AG08395 (cell line): ENCODE measurements around the gene CAPN2.
A peak's percentile ranks its signal among the peaks of the same experiment; 100 is the strongest.
"Not testable (repeated sequence)": the region's sequence is repeated elsewhere in the genome, so short reads cannot be mapped to it uniquely, and the experiment has no call there.

Experiments
- DNase-seq: peaks from one replicate; pipeline ENCODE4 v3.0.0; 2012; ENCODE audit warnings: mixed read lengths, low spot score

Gene CAPN2

DNA sequence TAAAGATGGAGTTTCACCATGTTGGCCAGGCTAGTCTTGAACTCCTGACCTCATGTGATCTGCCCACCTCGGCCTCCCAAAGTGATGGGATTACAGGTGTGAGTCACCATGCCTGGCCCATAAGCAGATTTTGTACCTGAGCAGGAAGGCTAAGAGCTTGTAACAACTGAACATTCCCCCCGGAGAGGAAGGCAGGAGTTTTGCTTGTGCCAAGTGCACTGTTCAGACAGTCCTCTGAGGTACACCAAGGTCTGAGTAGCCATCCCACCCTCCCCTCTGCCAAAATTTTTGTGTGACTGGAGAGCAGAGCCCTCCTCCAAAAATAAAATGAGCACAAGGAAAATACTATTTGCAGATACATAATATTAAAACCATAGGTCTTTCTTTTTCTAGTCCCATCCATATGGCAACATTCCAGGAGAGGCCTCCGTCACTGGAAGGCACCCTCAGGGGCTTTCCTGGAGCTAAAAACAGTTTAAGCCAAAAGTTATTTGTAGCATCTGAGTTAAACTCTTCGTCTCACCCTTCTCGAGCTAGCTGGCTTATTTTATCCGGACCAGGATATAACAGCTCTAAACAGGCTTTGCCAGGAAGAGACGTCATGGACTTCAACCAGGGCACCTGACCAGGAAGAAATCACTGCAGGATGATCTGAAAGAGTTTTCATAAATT lies 27.2 kb downstream of the CAPN2 start:
- no peak for DNase-seq

DNA sequence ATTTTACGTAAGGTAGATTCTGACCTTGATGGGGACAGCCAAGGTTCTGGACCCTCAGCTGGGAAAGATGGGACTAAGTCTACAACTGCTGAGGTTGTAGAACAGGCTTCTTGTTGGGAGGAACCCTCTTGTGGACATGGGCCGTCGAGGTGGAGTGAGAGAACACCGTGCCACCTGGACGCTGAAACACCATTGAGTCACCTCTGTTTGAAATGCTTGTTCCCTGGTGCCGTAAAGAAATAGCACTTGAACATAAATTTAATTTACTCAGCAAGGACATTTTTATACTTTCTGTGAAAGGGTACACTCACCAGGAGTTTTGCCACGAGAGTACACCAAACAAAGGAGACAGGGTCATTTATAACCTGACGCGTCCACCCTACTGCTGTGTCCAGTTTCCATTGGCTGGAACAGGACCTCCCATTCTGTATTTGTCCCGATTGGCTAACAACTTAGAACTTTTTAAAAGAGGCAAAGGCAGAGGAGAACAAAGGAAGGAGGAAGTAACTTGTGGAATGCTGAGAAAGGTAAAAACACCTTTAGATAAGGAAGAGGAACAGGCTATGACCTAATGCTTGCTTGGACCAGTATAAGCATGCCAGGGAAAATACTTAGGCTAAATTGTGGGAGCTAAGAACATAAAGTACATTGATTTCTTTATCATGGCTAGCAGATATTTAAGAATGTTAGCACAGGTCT lies 27.8 kb downstream of the CAPN2 start:
- not testable (repeated sequence) for DNase-seq

DNA sequence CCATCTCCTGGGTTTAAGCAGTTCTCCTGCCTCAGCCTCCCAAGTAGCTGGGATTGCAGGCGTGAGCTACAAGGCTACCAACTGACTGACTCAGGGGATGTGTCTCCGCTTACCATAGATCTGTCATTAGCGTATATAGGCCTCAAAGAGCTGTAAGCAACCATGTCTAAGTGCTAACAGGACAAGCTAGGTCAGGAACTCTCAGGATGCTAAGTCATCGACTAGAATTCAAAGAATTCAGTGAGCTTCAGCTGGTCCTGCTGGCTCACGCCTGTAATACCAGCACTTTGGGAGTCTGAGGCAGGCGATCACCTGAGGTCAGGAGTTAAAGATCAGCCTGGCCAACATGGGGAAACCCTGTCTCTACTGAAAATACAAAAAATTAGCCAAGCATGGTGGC lies 29.5 kb downstream of the CAPN2 start:
- no peak for DNase-seq

DNA sequence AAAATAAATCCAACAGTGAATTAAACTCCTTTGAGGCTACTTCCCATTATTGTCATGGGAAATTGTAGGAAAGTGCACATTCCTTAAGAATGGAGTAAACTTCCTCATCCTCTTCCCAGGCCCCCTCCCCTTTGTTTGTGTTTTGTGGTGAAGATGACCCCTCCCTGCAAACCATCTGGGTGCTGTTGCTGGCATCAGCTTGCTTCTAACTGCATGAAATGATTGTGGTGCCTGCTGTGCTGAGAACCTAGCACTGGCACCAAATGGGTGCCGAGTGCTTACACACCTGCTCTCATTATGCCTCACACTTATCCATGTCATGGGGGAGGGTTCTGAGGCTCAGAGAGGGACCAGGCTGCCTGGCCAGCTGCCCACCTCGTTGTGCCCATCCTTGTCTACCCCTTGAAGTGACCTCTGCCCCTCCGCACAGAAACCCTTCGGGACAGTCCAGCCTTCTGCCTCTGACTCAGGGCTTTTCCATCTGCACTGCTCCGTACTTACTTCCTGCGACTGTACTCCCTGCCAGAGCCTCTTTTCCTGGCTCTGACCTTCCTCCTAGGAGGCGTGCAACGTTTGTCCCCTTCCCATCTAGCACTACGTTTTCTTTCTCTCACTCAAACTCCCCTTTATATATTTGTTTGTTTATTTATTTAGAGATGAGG lies 30.6 kb downstream of the CAPN2 start:
- no peak for DNase-seq

DNA sequence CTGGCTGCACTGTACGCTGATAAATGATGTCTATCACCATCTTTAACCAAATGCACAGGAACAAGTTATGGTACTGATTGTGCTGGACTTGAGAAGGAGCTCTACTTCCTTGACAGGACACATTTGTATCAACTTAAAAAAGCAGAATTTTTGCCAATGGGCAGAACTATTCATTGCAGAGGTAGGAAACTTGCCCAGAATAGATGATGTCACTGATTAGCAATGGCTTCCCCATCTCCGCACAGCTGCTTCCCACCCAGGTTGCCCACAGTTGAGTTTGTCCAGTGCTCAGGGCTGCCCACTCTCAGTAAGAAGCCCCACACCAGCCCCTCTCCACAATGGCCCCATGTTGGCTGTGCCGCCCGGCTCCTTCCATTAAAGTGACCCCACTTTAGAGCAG lies 33.4 kb downstream of the CAPN2 start:
- DNase-seq: no peak

DNA sequence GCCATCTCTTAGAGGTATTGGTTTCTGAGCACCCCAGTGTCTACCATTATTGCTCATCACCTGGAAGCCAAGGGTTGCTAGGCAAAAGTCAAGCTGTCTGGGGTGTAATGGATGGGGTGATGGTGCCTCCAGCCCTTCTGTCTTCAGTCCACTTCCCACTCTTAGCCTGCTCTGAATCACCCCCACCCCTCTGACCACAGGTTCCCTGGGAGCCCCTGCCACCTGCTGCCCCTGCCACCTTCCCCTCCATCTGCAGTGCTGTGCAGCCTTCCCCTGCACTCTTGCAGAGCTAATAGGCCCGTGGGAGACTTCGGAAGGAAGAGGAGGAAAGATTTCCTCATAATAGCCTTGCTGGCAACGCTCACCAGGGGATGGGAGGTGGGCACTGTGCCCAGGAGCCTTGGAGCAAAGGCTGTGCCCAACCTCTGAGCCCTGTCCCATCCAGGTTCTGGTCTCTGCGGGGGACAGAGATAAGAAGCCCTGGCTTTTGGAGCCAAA lies 35.5 kb downstream of the CAPN2 start:
- DNase-seq: peak; percentile 50

DNA sequence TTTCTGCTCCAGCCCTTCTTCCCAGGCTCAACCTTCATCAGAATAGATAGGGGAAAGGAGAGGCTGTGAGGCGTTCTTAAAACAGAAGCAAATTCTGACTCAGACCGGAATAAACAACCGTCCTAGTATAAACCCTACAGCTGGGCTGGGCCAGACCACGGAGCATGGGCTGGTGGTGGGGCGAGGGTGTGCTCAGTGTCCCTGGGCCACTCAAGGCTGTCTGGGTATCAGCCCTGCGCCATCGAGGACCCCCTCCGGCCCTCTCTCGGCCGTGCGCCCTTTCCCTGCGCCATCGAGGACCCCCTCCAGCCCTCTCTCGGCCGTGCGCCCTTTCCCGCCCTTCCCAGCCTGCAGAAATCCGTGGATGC lies 36.0 kb downstream of the CAPN2 start:
- peak; percentile 47 for DNase-seq

DNA sequence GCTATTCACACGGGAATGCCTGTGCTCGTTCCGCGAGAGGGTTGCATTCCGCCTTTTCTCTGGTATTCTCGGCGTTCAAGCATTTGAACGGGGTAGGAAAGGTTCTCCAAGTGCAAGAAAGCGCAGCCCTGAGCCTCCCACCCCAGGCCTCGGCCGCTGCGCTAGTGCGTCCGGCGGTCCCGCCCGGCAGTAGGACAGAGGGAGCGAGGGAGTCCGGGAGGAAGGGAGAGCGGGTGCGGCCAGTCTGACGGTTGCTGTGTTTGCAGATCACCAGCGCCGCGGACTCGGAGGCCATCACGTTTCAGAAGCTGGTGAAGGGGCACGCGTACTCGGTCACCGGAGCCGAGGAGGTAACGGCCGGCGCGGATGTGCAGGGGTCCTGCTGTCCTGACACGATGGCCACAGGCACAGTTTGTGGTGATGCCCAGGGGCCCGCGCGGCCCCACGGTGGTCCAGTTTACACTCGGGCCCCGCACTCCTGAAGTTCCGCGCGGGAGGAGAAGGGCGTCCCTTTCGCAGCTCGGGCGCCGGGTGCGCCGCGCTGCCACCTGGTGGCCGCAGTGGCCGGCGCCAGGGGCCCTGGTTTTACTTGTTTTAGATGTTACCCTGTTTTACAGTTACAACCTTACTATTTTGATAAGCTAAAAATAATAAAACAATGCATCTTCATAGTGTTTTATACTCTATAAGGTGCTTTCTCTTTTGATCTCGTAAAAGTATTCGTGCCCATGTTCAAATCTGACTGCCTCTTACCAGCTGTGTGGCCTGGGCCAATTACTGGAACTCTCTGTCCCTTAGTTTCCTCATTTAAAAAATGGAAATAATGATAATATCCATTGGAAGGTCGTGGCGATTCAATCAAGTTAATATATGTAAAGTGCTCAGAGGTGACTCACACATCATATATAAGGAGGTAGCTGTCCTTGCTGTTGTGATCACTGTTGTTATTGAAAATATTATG lies 36.7 kb downstream of the CAPN2 start:
- DNase-seq: peak; percentile 67

DNA sequence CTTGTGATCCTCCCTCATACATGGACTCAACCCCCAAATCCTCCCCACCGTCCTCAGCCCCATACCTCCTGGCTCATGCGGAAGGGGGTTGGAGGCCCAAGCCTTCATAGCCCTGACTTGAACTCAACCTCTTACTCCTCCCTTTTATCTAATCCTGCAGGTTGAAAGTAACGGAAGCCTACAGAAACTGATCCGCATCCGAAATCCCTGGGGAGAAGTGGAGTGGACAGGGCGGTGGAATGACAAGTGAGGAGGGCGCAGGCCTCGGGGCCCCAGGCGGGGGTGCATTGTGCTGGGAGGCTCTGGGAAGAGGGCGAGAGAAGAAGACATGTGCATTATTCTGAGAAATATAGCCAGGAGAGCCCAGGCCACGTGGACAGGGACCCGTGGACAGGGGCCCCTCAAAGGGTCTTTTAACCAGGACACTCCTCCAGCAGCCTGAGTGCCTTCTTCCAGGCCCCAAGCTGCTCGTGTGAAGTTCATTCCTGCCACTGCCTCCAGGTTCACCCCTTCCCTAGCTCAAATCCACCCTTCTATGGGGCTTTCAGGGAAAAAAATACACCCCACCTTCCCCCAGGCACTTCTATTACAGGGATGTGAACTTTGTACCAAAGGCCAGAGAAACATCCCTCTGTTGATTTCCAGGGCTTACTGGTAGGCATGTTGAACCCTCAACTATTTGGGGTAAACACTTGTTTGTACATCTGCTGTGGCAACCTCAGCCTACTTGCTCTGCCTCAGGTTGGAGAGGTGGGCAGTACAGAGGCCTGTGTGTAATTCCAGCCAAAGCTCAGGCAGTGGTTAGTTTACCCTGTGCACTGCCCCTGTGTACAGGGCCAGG lies 38.6 kb downstream of the CAPN2 start:
- DNase-seq: no peak

DNA sequence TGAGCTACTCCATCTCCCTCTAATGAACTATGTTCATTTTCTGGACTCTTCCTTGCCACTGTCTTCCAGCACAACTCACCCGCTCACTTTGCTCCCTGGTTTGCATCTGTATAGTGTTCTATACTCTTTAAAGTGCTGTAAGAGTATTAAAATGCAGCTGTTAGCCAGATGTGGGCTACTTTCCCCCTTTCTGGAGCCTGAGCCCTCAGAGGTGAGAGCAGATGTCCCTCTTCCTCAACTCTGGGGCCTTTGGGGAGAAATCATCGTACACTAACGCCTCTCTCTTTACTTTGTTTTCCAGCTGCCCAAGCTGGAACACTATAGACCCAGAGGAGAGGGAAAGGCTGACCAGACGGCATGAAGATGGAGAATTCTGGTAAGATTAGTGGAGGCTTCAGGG lies 39.4 kb downstream of the CAPN2 start:
- no peak for DNase-seq

DNA sequence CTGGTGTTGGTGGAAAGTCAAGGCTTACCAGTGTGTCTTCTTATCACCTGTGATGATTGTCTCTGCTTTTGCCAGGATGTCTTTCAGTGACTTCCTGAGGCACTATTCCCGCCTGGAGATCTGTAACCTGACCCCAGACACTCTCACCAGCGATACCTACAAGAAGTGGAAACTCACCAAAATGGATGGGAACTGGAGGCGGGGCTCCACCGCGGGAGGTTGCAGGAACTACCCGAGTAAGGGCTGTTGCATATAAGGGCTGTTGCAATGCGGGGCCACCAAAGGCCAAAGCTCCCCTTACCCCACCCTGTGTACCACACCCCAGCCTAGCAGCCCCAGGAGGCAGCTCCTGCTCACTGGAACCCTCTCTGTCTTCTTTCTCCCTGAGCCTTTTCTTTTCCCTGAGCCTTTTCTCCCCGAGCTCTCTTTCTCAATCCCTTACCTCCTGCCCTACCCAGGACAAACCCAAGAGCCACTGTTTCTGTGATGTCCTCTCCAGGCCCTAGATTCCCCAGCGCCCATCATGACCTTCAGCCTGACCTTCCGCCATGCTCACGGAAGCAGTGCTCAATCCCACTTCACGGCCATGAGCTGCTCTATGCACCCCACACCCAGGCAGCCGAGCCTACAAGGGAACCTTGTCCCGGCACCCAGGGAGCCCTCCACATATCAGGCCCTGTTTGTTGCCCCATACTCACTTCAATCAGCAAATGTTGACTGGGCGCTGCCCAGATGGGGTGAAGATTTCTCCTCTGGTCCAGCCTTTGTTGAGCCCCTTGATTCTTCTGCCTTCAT lies 40.6 kb downstream of the CAPN2 start:
- DNase-seq: no peak

DNA sequence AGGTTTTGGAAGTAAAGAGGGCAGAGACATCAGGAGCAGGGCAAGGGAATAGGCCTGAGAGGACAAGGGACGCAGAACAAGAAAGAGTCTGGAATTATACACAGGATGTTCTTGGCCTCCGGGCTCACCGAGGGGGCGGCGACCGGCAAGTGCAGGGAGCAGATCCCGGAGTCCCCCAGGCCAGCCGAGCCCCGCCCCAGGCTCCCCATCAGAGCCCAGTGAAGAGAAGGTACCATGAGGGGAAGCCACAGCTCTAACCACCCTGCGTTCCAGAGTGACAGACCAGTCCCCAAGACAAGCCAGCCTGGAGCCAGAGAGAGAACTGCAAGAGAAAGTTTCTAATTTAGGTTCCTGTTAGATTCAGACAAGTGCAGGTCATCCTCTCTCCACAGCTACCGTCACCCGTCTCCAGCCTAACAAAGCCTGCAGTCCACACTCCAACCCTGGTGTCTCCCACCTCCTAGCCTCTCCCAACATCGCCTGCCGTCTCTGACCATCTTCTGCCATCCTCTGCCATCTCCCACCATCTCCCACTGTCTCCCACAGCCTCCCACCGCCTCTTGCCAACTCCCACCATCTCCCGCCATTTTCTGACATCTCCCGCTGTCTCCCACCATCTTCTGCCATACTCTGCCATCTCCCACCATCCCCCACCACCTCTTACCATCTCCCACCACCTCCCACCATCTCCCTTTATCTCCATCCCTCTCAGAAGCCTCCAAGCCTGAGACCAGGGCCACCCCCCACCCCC lies 42.5 kb downstream of the CAPN2 start:
- no peak for DNase-seq

DNA sequence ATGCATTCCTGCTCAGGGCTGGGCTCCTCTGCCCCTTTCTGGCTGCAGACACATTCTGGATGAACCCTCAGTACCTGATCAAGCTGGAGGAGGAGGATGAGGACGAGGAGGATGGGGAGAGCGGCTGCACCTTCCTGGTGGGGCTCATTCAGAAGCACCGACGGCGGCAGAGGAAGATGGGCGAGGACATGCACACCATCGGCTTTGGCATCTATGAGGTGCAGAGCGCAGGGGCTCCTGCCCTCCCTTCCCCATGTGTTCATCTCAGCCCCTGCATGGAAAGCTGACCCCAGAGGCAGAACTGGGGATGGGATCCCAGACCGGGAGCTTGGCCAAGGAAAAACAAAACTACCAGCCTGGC lies 43.1 kb downstream of the CAPN2 start:
- DNase-seq: no peak

DNA sequence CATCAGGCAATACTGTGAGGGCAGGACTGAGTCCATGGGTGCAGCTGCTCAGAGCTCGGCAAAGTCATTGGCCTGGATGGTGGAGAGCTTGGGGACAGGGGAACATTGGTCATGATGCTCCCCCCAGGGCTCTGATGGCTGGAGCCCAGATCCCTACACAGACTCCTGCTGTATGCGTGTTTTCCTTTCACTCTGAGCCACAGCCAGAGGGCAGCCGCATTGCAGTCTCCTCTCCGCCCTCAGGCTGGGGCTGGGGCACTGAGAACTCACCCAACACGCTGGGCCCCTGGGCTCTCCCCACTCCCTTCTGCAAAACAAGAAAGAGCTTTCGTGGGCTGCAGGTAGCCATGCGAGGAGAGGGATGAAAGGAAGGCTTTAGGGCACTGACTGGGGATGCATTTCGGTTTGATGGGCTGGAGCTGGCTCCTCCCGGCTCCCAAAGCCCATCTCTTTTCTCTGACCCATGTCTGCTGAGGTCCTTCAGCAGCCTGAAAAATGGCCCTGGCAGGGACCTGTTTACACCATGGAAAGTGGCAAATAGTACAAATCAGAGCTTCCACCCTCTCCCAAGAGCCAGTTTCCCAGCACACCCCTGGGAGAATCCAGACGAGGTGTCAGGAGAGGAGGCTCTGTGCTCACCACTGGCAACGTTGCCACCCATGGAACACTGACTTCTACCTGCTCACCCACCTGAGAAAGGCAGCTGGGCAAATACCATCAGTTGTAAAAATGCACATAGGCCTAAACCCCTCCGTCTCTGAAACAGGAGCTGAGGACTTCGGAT lies 43.8 kb downstream of the CAPN2 start:
- DNase-seq: no peak

DNA sequence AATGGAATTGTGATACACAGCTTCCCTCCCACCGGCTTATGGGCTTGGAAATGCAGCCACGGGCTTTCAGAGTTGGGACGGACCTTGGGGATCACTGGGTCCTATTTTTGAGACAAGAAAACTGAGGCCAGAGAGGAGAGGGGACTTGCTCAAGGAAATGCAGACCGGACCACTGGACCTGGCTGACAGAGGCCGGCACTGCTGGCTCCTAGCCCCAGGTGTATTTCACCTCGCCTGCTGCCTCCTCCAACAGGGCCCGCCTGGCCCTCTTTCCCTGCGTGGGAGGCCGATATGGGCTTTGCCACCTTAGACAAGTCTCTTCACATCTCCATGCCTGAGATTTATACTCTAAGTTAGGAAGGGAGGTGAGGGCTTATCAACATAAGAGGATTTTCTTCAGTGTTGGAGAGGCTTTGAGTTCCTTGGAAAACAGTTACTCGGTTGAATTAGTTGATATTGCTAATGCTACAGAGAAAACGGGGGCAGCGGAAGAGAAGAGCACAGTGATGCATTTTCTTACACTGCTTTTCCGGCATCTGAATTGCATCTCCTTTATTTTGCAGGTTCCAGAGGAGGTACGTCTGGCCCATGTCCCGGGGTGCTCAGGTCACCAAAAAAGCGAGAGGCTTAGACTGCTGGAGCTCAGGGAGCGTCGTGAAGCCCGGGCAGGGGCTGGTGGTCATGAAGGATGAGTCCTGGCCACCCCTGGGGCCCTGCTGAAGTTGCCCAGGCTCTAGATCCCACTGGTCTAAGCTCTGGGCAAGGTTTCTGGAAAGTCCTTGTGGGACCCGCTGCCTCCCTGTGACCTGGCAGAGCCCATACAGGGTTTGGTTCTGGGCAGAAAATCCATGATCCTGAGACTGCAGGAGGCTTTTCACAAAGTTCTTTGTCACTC lies 44.7 kb downstream of the CAPN2 start:
- no peak for DNase-seq

DNA sequence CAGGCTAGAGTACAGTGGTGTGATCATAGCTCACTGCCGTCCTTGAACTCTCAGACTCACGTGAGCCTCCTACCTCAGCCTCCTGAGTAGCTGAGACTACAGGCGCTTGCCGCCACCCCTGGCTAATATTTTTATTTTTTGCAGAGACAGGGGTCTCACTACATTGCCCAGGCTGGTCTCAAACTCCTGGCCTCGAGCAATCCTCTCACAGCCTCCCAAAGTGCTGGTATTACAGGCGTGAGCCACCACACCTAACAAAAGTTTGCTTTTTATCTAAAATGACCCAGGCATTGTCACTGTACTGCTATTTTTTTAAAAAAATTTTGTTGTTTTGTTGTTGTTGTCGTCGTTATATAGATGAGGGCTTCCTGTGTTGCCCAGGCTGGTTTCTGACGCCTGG lies 46.4 kb downstream of the CAPN2 start:
- no peak for DNase-seq

DNA sequence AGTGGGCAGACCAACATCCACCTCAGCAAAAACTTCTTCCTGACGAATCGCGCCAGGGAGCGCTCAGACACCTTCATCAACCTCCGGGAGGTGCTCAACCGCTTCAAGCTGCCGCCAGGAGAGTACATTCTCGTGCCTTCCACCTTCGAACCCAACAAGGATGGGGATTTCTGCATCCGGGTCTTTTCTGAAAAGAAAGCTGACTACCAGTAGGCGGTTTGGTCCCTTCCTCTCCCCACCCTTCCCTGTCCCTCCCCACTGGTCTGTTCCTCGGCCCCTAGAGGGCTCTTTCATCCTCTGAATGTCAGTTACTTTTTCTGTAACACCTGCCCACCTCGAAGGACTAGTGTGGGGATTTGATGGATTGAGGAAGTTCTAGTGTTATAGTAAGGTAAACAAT lies 46.9 kb downstream of the CAPN2 start:
- DNase-seq: no peak

DNA sequence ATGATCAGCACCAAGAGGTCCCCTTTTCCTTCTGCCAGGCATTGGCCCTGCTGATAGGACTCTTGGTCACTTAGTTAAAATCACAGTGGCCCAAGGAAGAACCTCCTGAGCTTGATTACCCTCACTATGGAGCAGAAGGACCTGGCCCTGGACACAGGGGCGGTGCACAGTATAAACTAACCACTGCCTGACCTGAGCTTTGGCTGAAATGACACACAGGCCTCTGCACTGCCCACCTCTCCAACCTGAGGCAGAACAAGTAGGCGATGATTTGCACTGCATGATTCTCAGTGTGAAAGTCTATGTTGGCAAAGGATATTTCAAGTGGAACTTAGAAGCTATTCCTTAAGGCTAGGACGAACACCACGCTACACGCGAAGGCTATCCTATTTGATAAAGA lies 48.5 kb downstream of the CAPN2 start:
- no peak for DNase-seq
